HCEC 1CT (cell line): Measurements from ENCODE around the gene MBD6.
"Not testable (repeated sequence)": the region's sequence is repeated elsewhere in the genome, so short reads cannot be mapped to it uniquely, and the experiment has no call there.

ENCODE experiments used
- DNase-seq: peaks from one replicate; pipeline ENCODE4 v3.0.0-alpha.2; 2017

The MBD6 gene

GRCh38 chr12:57551637-57552305 lies 29.1 kb downstream of the MBD6 start:
- no peak for DNase-seq

- no peak for DNase-seq
These were observed 29.7 kb downstream of the MBD6 start for GRCh38 chr12:57552306-57552651.

- DNase-seq: peak; percentile 12
These were observed 30.2 kb downstream of the MBD6 start for GRCh38 chr12:57552835-57553313.

GRCh38 chr12:57553343-57554202 lies 30.9 kb downstream of the MBD6 start:
- DNase-seq: no peak

GRCh38 chr12:57554453-57554852 lies 31.8 kb downstream of the MBD6 start:
- no peak for DNase-seq

- no peak for DNase-seq
These were observed 32.3 kb downstream of the MBD6 start for GRCh38 chr12:57554897-57555296.

- DNase-seq: no peak
These were observed 36.2 kb downstream of the MBD6 start for GRCh38 chr12:57558864-57559263.

GRCh38 chr12:57560516-57560915 lies 37.9 kb downstream of the MBD6 start:
- DNase-seq: no peak

GRCh38 chr12:57561117-57561516 lies 38.5 kb downstream of the MBD6 start:
- peak; percentile 35 for DNase-seq

- DNase-seq: no peak
These were observed 40.7 kb downstream of the MBD6 start for GRCh38 chr12:57563358-57563757.

GRCh38 chr12:57564178-57564740 lies 41.6 kb downstream of the MBD6 start:
- DNase-seq: no peak

- DNase-seq: no peak
These were observed 46.2 kb downstream of the MBD6 start for GRCh38 chr12:57568838-57569237.

- no peak for DNase-seq
These were observed 47.2 kb downstream of the MBD6 start for GRCh38 chr12:57569858-57570257.

- DNase-seq: not testable (repeated sequence)
These were observed 47.8 kb downstream of the MBD6 start for GRCh38 chr12:57570438-57570837.

GRCh38 chr12:57571926-57572762 lies 49.5 kb downstream of the MBD6 start:
- DNase-seq: no peak

- DNase-seq: no peak
These were observed 52.2 kb downstream of the MBD6 start for GRCh38 chr12:57574795-57575194.

- DNase-seq: no peak
These were observed 53.4 kb downstream of the MBD6 start for GRCh38 chr12:57575771-57576612.

GRCh38 chr12:57576613-57577160 lies 54.1 kb downstream of the MBD6 start:
- no peak for DNase-seq

- no peak for DNase-seq
These were observed 55.5 kb downstream of the MBD6 start for GRCh38 chr12:57577981-57578758.

- DNase-seq: no peak
These were observed 56.4 kb downstream of the MBD6 start for GRCh38 chr12:57579011-57579410.
